GM21367 (cell line): ENCODE measurements around the gene TNK1.
"Not testable (repeated sequence)": the region's sequence is repeated elsewhere in the genome, so short reads cannot be mapped to it uniquely, and the experiment has no call there.

ENCODE experiments used
- ATAC-seq: cut with Tn5 transposase; IDR thresholded peaks from one replicate; pipeline ENCODE4 v1.9.1; 2021; ENCODE audit not compliant: unreplicated experiment

Gene TNK1

DNA sequence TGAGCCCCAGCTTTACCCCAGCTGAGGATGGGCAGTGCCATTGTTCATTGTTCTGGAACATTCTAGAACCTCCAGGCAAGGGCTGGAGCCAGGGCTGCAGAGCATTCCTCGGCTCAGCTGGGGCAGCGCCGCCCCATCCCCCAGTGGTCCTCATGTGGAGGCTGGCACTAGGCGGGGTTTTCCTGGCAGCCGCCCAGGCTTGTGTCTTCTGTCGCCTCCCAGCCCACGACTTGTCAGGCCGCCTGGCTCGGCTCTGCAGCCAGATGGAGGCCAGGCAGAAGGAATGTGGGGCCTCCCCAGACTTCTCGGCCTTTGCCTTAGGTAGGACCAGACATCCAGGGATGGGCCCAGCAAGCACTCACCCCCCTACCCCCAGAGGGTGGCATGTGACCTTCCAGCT is 25.8 kb upstream of the TNK1 start, which contains the start of gene TMEM95:
Gene TMEM95 (plus strand): TSS at position 104 of the 400 bp plus-strand sequence. CDS start 49 bp downstream, at position 153.
- ATAC-seq: no peak

DNA sequence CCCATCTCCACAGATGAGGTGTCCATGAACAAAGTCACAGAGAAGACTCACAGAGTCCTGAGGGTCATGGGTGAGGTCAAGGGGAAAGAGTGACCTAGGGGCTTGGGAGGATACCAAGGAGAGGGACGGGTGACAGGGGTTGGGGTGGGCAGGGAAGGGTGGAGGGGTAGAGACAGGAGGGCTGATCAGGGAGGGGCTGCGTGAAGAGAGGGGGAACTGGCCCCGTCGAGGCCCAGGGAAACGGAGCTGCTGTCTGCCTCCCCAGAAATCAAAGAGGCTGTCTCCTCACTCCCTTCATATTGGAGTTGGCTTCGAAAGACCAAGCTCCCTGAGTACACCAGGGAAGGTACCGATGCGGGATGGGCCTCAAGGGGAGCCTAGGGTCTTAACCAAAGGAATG is 25.3 kb upstream of the TNK1 start:
- no peak for ATAC-seq

DNA sequence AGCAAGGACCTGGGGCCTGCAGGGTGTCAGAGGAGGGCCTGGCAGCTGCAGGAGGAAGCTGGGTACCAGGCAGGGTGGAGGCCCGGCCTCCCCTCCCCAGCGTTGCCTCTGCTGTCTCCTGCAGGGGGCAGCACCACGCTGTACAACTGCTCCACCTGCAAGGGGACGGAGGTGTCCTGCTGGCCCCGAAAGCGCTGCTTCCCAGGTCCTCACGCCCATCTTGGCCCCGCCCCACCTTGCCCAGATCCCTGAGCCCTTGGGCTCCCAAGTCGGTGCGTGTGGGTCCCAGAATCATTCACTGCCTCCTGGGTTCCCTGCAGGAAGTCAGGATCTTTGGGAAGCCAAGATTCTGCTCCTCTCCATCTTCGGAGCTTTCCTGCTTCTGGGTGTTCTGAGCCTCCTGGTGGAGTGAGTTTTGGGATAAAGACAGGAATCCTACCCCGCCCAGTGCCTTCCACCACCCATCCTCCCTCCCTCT is 24.8 kb upstream of the TNK1 start:
- no peak for ATAC-seq

DNA sequence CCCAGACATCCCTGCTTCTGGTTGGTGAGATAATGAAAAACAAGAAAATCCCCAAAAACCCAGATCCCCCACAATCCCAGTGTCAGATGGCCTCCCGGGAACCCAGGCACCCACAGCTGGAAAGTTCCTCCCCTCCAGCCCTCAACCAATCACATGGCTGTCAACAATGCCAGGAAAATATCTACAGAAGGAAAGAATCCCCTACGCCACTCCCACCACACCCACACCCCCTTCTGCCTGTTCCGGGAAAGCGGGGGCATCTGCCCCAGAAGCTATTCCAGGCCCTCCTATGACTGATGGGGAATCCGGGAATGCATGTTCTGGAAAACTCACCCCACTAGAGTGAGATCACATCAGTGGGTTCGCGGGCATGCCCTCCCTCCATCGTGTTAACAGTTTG is 24.1 kb upstream of the TNK1 start:
- no peak for ATAC-seq

DNA sequence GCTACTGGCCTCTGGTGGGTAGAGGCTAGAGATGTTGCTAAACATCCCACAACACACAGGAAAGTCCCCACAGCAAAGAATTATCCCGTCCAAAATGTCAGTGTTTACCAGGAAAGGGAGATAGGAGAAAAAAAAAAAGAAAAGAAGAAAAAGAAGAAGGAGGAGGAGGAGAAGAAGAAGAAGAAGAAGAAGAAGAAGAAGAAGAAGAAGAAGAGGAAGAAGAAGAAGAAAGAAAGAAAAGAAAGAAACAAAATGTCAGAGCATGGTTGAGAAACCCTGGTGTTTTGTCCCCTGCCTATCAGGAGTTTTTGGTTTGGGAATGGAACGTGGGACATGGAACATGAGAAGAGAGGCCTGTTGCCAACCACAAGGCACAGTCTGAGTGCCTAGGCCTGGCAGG is 23.5 kb upstream of the TNK1 start:
- ATAC-seq: no peak

DNA sequence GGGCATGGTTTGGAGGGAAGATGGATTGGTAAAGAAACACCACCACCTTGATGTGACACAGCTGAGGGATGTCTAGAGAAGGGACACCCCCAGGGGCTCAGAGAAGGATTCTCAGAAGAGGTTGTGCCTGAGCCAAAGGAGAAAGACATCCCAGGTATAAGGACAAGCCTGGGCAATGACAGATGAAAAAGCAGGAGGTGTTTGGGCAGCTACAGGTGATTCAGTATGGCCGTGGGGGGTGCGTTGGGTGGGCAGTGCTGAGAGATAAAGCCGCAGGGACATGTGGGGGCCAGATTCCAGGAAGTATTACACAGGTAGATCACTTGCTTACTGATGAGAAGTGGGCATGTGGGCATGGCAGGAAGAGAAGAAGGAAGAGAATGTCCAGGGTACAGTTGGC is 19.0 kb upstream of the TNK1 start:
- ATAC-seq: no peak

DNA sequence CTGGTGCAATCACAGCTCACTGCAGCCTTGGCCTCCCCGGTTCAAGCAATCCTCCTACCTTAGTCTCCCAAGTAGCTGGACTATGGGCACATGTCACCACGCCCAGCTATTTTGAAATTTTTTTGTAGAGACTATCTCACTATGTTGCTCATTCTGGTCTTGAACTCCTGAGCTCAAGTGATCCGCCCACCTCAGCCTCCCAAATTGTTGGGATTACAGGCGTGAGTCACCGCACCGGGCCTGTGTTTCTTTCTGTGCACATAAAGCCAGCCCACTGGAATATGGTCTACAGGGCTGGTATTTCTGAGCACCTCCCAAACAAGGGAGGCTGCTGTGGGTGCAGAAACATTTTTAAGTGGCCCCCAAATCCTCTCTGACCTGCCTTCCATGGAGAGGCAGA is 17.6 kb upstream of the TNK1 start:
- no peak for ATAC-seq

DNA sequence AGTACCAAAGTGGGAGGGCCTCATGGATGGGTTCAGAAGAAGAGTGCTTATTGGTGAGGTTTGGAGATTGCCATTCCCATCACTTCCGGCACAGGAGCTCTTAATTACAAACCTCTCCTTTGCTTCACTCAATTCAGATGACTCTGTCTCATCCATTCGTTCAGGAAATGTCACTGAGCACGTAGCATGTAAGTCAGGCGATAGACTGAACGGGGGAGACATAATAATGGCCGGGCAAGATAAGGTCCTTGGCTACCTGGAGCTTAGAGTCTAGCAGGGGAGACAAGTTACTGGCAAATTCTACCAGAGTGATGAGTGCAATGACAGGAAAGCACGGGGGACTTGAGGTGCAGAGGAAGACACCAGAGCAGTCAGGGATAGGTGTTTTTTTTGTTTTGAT is 14.9 kb upstream of the TNK1 start:
- not testable (repeated sequence) for ATAC-seq

DNA sequence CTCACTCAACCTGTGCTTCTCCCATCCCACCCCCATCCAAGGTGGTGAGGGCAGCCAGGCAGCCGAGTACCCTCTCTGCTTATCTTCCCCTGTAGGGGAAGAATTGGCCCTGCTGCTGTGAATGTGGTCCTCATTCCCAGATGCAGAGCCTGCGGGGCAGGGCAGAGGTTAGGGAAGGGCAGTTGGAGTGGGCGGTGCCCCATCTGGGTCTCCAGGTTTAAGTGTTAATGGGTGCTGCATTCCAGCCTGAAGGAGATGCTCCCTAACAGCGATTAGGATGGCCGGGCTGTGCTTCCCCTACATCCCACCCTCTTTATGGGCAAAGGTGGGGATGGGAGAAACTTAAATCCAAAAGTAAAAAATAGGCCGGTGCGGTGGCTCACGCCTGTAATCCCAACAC is 13.8 kb upstream of the TNK1 start:
- ATAC-seq: no peak

DNA sequence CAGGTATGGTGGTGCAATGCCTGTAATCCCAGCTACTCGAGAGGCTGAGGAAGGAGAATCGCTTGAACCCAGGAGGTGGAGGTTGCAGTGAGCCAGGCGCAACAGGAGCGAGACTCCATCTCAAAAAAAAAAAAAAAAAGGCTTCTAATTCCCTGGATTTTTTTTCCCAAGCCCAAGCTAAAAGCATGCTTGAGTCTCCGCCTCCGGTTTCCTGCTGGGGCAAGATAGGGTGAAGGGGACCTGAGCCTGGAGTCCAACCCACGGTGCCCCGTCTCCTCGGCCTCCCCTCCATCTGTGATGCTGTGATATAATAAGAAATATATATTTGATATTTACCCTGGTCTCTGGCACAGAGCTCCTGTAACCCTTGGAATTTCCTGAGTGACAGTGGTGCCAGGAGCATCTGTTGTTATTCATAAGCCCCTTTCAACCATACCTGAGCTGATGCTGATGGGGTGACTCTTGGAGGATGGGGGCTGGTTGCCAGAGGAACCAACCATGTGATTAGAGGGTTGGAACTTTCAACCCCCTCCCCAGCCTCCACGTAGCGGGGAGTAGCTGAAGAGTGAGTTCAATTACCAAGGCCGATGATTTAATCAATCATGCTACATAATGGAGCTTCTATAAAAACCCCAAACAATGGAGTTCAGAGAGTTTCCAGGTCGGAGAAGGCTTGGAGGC is 12.8 kb upstream of the TNK1 start:
- no peak for ATAC-seq

DNA sequence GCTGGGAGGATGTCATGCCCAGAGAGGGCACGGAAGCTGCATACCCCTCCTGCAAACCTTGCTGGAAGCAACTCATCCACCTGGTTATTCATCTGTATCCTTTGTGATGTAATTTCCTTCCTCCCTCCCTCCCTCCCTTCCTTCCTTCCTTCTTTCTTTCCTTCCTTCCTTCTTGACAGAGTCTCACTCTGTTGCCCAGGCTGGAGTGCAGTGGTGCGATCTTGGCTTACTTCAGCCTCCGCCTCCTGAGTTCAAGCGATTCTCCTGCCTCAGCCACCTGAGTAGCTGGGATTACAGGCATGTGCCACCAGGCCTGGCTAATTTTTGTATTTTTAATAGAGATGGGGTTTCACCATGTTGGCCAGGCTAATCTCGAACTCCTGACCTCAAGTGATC is 12.3 kb upstream of the TNK1 start:
- ATAC-seq: not testable (repeated sequence)

DNA sequence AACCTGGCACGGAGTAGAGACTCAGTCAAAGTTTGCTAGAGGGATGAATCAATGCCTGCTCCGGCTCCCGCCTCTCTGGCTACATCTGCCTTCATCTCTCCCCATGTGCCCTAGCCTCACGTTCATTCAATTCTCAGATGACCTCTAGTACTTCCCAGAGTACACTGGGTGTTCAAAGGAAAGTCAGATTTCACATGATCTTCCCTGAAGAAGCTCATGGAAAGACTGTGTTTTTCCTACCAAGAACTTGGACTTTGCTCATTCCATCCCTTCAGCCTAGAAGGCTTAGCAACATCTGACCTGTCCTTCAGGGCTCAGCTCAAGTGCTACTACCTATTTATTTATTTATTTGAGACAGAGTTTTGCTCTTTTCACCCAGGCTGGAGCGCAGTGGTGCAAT is 11.1 kb upstream of the TNK1 start:
- ATAC-seq: no peak

DNA sequence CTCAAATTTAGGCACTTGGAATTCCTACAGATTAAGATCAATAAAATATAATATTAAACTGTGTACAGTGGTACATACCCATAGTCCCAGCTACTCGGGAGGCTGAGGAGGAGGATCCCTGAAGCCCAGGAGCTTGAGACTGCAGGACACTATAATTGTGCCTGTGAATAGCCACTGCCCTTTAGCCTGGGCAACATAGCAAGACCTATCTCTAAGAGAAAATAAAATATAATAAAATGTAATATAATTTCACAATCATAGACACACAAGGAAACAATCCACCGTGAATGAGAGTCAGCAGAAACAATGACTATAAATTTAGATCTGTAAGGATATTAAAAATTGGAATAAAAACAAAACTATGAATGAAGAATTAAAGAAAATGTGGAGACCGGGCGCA is 10.0 kb upstream of the TNK1 start:
- ATAC-seq: no peak

DNA sequence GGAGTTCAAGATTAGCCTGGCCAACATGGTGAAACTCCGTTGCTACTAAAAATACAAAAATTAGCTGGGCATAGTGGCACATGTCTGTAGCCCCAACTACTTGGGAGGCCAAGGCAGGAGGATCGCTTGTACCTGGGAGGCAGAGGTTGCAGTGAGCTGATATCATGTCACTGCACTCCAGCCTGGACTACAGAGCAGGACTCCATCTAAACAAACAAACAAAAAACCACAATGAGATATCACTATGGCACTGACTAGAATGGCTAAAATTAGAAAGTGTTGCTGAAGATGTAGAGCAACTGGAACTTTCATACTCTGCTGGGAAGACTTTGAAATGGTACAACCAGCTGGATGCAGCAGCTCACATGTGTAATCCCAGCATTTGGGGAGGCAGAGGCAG is 6.5 kb upstream of the TNK1 start:
- ATAC-seq: no peak

DNA sequence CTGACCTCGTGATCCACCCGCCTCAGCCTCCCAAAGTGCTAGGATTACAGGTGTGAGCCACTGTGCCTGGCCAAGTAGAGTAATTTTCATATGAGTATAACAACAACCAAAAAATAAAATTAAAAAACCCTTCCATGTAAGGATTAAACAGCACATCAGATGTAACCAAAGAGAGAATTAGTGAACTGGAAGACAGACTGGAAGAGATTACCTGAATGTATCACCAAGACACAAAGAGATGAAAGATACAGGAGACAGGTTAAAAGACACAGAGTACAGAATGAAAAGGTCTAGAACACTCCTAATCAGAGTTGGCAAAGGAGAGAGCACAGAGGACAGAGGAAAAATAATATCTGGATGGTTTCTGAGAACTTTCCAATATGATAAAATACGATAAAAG is 1.8 kb upstream of the TNK1 start:
- no peak for ATAC-seq

DNA sequence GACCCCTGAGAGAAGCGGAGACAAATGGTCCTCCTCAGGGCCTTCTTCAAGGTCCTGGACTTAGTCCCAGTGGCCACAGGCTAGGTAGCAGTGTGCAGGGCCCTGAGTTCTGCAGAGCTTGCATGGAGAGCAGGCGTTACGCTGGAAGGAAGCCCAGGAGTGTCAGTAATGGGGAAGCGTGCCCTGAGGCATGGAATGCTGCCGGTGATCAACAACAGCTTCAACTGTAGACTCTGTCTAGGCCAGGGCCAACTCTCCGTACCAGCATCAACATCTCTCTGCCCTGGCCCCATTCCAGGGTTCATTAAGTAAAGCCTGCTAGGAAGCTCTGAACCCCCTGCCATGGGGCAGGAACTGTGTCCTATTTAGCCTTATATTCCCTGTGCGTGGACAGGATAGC is 568 bp upstream of the TNK1 start:
- no peak for ATAC-seq

DNA sequence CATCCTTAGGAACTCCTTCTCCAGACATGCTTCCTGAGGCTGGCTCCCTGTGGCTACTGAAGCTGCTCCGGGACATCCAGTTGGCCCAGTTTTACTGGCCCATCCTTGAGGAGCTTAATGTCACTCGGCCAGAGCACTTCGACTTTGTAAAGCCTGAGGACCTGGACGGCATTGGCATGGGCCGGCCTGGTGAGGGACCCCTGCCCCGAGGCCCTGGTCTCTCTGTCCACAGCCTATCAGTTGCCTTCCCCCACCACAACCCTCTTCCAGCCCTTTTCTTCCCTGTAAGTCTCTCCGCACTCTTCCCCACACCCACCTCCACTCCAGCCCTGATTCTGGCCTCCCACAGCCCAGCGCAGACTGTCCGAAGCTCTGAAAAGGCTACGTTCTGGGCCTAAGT is 2.0 kb downstream of the TNK1 start:
- ATAC-seq: no peak

DNA sequence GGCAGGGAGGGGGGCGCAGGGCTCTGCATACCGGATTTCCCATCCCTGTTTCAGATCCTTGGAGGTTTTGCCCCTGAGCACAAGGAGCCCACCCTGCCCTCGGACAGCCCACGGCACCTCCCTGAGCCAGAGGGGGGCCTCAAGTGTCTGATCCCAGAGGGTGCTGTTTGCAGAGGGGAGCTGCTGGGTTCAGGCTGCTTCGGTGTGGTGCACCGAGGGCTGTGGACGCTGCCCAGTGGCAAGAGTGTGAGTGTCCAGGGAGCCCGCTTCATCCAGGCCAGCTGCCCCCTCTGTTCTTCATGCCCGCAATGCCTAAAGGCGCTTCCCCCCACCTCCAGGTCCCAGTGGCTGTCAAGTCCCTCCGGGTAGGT is 2.5 kb downstream of the TNK1 start:
- ATAC-seq: no peak

DNA sequence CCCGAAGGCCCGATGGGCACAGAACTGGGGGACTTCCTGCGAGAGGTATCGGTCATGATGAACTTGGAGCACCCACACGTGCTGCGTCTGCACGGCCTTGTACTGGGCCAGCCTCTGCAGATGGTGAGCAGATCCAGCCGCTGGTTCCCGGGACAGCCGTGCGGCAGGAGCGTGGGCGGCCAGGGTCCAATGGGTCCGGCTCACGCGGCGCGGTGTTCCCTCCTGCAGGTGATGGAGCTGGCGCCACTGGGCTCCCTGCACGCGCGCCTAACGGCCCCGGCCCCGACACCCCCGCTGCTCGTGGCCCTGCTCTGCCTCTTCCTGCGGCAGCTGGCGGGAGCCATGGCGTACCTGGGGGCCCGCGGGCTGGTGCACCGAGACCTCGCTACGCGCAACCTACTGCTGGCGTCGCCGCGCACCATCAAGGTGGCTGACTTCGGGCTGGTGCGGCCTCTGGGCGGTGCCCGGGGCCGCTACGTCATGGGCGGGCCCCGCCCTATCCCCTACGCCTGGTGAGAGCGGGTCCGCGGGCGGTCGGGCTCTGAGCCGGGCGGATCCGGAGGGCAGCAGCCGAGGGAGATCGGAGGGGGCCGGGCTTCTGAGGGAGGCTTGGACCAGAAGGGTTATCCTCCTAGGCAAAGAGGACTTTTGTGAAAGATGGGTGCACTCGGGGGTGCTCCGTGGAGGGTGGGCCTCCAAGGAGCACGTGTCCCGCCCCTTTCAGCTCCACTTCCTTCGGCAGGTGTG is 3.0 kb downstream of the TNK1 start:
- no peak for ATAC-seq

DNA sequence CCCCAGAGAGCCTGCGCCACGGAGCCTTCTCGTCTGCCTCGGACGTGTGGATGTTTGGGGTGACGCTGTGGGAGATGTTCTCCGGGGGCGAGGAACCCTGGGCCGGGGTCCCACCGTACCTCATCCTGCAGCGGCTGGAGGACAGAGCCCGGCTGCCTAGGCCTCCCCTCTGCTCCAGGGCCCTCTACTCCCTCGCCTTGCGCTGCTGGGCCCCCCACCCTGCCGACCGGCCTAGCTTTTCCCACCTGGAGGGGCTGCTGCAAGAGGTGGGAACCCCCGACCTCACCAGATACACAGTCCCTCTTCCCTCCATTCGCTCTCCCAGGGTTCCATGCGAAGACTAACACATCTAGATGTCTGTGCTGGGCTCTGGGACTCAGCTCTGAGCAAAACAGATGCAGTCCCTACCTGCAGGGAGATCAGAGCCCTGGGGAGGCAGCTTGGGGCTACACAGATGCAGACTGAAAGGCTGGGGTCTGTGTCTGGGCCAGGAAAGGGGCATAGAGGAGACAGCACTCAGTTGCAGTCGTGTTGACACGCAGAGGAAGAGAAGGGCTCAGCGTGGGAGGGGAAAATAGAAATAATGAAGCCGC is 3.7 kb downstream of the TNK1 start:
- ATAC-seq: no peak

DNA sequence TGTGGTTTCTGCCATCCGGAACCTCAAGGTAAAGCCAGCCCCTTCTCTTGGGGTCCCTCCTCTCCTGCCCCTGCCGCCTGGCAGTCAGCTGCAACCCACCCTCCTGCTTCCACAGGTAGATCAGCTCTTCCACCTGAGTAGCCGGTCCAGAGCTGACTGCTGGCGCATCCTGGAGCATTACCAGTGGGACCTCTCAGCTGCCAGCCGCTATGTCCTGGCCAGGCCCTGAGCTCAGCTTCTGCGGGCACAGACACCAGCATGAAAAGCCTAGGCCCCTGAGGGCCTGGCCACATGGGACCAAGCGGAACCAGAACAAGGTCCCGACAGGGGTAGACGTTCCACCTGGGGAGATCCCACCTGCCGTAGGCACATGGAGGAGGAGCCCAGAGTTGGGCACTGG is 8.0 kb downstream of the TNK1 start:
- no peak for ATAC-seq
